ENCODE results near the gene SLC47A1.

DNA sequence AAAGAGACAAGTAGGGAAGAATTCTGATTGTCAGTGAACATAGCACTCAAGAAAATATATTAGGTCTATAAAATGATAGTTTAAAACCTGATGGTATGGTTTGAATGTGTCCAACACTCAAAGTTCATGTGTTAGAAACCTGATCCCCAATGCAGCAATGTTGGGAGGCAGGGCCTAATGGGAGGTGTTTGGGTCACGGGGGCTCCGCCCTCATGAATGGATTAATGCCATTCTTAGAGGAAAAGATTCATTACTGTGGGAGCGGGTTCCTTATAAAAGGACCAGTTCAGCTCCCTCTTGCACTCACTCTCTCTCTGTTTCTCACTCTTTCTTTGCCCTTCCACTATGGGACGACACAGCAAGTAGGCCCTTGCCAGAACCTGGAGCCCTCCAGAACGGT is 41.5 kb upstream of the SLC47A1 start:
- TF ChIP-seq POLR2A (IDR thresholded peaks at IDR 0.05; ENCODE audit: extremely low read depth, insufficient read length) (no peak), MAX (IDR thresholded peaks at IDR 0.05; ENCODE audit: low read depth, low read length) (no peak)

All from NB4 (cell line).